Activated CD8-positive, alpha-beta memory T cell treated with anti-CD3 and anti-CD28 coated beads for 1 hour (primary cell): ENCODE results near the gene NEDD4L.

Source experiments
- DNase-seq, 2 donors: peaks; one replicate each; pipeline ENCODE4 v3.0.0-alpha.2; 2020; ENCODE audit warnings: low read depth in 1 of 2; ENCODE audit errors: extremely low read depth in 1 of 2

Gene NEDD4L

DNA sequence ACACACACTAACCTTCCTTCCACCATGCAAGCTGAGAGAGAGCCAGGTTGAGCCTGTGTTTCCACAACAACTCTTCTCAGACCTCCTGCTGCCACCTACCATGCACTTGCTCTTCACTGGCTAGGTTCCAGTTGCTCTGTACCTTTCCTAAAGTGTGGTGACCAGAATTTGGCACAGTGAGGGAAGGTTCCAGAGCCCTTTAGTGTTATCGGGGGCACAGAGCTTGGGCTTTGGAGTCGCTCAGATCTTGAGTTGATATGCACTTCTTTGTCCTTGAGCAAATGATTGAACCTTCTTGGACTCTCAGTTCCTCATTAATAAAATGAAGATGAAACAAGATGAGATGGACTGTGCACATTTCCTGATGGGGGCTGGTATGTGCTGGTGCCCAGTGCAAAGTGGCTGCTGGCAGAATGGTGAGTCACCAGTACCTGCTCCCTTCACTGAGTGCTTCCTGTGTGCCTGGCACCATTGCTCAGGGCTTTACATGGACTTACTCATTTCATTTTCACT lies 47.1 kb downstream of the NEDD4L start:
- DNase-seq = no peak

- DNase-seq = no peak
Measured at GRCh38 chr18:58093311-58093803, 49.3 kb downstream of the NEDD4L start.

DNA sequence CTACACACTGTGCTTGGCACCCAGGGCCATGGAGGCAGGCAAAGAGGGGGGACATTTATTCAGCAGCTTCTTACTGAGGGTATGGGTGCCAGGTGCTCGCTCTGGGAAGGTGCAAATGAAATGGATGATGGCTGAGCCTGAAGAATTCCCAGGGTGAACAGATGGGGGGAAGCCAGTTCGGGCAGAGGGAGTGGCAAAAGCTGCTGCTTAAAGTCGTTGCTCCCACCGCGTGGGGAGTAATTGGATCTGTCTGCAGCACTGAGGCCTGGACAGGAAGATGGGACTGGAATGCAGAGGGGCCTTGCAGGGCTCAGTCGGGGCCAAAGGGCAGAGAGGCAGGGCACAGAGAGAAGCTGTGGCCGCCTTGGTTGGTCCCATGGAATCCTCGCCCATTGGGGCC lies 51.2 kb downstream of the NEDD4L start:
- DNase-seq = no peak

- DNase-seq = no peak
Measured at GRCh38 chr18:58095655-58096054, 51.6 kb downstream of the NEDD4L start.

DNA sequence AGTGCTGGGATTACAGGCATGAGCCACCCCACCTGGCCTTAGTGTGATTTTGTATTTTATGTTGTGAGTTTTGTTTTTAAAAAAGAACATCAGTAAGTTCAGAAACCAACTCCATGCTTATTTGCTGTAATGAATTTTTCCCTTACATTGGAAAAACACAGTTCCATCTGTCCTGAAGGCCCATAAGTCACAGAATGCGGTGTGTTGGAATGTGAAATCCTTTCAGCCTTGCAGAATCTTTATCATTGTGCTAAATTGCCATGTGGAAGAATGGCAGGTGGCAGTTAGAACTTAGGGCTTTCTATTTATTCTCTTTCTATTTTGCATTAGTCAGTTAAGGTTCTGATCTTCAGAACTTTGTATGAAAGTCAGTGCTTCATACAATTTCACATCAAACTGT lies 52.6 kb downstream of the NEDD4L start:
- DNase-seq = no peak

- DNase-seq = no peak
Measured at GRCh38 chr18:58097121-58097906, 53.3 kb downstream of the NEDD4L start.

DNA sequence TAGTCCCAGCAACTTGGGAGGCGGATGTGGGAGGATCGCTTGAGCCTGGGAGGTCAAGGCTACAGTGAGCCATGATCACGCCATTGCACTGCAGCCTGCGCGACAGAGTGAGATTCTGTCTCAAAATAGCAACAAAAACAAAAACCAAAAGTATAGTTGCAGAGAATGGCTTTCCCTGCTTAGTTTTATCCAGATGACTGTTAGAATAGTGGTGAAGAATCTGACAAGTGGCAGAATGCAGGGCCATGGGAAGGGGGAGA lies 53.8 kb downstream of the NEDD4L start:
- DNase-seq = no peak

DNA sequence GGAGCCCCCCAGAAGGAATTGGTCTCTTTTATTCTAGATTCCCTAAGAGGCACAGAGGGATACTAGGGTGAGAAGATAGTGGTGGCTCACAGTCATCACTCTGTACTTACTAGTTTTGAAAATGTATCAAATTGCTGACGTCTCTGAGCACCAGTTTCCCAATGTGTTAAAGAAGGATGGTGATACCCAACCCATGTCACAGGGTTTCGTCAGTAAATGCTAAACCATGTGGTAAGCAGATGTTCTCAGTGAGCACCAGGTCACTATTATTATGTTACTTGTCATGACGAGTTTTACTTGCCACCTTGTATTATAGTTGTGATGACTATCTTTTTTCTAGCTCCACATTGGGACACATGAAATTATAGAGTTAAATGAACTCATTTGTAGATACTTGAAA lies 54.7 kb downstream of the NEDD4L start:
- DNase-seq = no peak

DNA sequence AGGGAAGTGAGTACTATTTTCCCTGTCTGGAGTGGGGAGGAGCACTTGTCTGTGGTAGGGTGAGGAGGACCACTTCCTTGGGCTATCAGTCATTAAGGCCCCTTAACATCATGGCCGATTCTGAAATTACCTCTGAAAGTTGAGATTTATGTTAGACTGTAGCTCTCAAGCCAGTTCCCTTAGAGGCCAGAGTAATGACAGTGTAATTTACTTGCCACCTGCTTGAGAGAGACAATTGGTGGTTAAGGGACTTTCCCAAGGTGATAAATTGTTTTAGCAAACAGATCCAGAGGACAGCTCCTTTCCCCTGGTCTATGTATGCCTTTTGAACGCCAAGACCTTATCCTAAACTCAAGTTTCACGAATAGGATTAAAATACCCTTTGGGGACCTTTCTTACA lies 56.1 kb downstream of the NEDD4L start:
- DNase-seq = no peak

DNA sequence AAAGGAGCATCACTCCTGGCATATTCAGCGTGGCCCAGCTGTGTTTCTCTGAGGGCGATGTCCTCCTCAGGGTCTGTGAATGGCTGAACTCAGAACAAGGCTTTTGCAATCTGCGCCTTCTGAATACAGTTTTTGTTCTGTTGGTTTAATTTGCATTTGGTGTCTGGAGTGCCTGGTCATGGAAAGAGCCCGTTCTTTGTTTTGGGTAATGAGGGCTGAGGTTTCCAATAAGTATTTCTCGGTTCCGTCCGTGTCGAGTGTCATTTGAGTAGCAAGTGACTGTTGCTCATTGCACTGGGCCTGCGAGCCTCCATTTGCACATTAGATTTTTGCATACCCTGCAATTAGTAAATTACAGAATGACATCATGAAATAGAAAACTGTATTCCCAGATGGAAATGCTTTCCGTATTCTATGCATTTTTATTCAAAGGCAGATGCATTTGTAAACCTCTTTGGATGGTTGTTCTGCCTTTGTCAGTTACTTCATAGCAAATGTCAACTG lies 57.3 kb downstream of the NEDD4L start:
- DNase-seq = no peak

DNA sequence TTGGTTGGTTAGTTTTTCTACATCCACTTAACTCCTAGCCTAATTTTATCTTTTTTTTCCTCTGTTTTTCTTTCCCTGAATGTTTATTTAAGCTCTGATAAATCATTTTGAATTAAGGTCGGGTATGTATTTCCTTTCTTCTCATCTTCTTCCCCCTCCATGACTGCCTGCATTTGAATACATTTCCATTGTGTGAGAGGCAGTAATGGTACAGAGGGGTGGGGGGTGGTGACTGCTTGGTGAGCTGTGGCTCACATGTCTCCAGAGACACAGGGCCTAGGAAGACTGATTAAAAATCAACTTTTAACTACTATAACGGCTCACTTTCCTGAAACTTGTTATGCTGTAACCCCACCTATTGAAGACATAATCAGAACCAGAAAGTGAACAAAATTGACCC lies 58.0 kb downstream of the NEDD4L start:
- DNase-seq = no peak

DNA sequence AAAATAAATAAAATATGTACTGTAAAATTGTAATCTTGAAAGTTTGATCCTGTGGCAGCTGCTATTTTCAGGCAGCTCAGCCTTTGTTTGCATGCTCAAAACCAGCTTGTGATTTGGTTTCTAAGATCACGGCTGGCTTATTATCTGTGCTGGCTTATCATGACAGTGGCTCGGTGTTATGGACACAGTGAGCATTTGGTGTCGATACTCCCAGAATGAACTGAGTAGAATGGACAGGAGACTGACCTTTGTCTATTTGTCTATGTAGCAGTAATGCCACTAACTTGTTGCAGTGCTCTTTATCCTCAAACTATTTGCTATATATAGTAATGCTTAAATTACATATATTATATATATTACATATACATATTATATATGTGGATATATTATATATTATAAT lies 58.8 kb downstream of the NEDD4L start:
- DNase-seq = no peak

GRCh38 chr18:58103339-58103985 lies 59.4 kb downstream of the NEDD4L start:
- no peak for DNase-seq

DNA sequence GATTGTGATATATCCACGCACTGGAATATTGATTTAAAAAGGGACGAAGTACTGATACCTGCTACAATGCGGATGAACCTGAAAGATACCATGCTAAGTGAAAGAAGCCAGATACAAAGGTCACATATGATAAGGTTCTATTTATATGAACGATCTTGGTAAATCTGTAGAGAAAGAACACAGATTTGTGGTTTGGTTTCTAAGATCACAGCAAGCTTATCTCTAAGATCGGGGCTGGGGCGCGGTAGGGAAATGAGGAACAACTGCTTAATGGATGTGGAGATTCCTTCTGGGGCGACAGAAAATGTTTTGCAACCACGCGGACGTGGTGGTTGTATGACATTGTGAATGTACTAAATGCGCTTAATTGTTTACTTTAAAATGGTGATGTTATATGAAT lies 60.1 kb downstream of the NEDD4L start:
- DNase-seq = no peak

- DNase-seq = no peak
Measured at GRCh38 chr18:58105206-58105887, 61.3 kb downstream of the NEDD4L start.

- no peak for DNase-seq
Measured at GRCh38 chr18:58105888-58106260, 61.8 kb downstream of the NEDD4L start.

DNA sequence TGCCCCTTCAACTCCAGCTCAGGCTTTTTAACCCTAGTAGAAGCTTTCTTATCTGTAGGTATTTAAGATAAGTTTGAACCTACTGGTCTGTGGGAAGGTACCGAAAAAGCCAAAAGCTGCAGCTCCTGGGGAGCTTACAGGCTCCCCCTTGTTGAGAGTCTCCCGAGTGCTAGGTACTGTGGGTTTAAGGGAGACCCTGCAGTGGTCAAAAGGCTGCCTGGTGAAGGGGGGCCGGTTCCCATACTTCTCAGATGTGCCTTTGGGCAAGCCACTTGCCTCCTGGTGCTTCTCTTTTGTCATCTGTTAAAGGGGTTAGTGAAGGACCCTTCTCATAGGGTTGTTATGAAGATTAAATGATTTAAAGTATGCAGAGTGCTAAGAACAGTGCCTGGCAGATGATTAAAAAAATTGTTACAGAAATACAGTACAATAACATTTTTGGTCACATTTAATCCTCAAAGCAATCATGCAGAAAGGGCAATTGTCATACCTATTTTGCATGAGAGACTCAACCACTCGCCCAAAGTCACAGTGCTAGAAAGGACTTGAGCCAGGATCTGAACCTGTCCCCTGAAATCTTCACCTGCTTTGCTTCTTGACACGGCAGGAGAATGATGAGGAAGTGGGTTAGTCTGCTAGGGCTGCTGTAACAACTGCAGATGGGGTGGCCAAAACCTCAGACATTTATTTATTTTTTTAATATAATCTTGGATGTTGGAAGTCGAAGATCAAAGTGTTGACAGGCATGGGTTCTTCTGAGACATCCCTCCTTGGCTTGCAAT lies 62.5 kb downstream of the NEDD4L start:
- no peak for DNase-seq

- no peak for DNase-seq
Measured at GRCh38 chr18:58109256-58109655, 65.2 kb downstream of the NEDD4L start.

DNA sequence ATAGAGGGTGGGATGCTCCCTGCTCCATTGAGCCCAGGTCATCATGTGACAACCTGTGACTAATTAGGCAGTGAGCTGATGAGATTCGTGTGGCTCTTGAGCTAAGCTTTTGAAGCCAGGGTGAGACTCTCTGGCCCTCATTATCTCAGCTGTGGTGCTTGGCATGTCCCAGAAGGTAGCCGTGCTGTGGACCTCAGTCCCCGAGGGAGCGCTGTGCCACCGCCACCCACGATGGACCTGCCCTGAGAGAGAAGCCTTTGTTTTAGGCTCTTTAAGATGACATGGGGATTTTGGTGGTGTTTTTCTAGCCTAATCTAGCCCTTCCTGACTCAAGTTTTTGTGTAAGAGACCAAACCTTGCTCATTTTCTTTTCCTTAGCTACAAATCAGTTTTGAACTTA lies 66.4 kb downstream of the NEDD4L start:
- no peak for DNase-seq

- no peak for DNase-seq
Measured at GRCh38 chr18:58112174-58112573, 68.1 kb downstream of the NEDD4L start.

DNA sequence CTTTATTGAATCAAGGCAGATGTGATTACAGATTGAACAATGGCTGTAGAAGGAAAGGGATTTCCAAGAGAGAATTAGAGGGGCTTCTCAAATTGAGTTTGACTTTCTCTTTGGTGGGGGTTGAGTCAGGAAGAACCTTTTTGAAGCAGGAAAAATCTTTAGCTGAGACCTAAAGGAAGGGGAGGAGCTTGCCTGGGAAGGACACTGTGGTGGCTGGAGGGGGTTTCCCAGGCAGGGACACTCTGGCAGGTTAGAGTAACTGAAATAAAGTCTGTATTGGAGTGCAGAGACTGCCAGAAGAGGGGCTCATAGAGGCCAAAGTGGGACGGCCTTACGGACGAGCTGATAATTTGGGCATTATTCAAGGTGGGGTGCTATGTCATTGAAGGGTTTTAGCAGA lies 69.3 kb downstream of the NEDD4L start:
- DNase-seq = no peak
